OCI-LY1 (cell line): ENCODE results near the gene PFKL.
"Not testable (repeated sequence)": the region's sequence is repeated elsewhere in the genome, so short reads cannot be mapped to it uniquely, and the experiment has no call there.

Experiments
- H2AFZ ChIP-seq: fragments of 200-600 bp; sonication (generic), shearing (Covaris generic); 2 replicates; pipeline ENCODE4 v1.6.0; 2014; ENCODE audit warnings: antibody characterized with exemption, mild to moderate bottlenecking, low read length
- H3F3A ChIP-seq: fragments of 200-600 bp; sonication (generic), shearing (Covaris generic); 2 replicates; pipeline ENCODE4 v1.6.0; 2014; ENCODE audit warnings: mild to moderate bottlenecking, antibody characterized with exemption, low read length, moderate library complexity; ENCODE audit not compliant: insufficient read depth
- H3K27ac ChIP-seq: fragments of 200-600 bp; sonication (generic); 2 replicates; pipeline ENCODE4 v1.5.1; 2014; ENCODE audit warnings: low read length, mixed run types, mild to moderate bottlenecking, low read depth; ENCODE audit not compliant: poor library complexity, severe bottlenecking
- H3K27me3 ChIP-seq: fragments of 200-600 bp; sonication (generic); 2 replicates; pipeline ENCODE4 v1.6.0; 2014; ENCODE audit warnings: antibody characterized with exemption, mild to moderate bottlenecking, low read length, moderate library complexity; ENCODE audit not compliant: insufficient read depth
- H3K36me3 ChIP-seq: fragments of 200-600 bp; sonication (generic); 2 replicates; pipeline ENCODE4 v1.6.1; 2014; ENCODE audit warnings: mild to moderate bottlenecking, antibody characterized with exemption, low read length, moderate library complexity, mixed read lengths; ENCODE audit not compliant: insufficient read depth
- H3K4me1 ChIP-seq: fragments of 200-600 bp; sonication (generic); 2 replicates; pipeline ENCODE4 v1.5.1; 2014; ENCODE audit warnings: mild to moderate bottlenecking, low read length, moderate library complexity; ENCODE audit not compliant: insufficient read depth, severe bottlenecking
- H3K4me2 ChIP-seq: fragments of 200-600 bp; sonication (generic), shearing (Covaris generic); 2 replicates; pipeline ENCODE4 v1.6.1; 2014; ENCODE audit warnings: low read length
- H3K4me3 ChIP-seq: fragments of 200-600 bp; sonication (generic); 2 replicates; pipeline ENCODE4 v1.5.1; 2014; ENCODE audit warnings: low read length, low read depth, mild to moderate bottlenecking, mixed read lengths; ENCODE audit not compliant: poor library complexity, severe bottlenecking
- H3K79me2 ChIP-seq: fragments of 200-600 bp; shearing (Covaris generic); 2 replicates; pipeline ENCODE4 v1.6.1; 2016; ENCODE audit warnings: mixed run types, low read length, mixed read lengths; ENCODE audit not compliant: insufficient read depth
- H3K9ac ChIP-seq: fragments of 200-600 bp; sonication (generic), shearing (Covaris generic); 2 replicates; pipeline ENCODE4 v1.6.1; 2014; ENCODE audit warnings: mild to moderate bottlenecking, low read length, mixed read lengths
- H3K9me2 ChIP-seq: fragments of 200-600 bp; sonication (generic), shearing (Covaris generic); 2 replicates; pipeline ENCODE4 v1.6.1; 2014; ENCODE audit warnings: low read depth, mild to moderate bottlenecking, low read length, mixed read lengths
- H3K9me3 ChIP-seq: fragments of 200-600 bp; shearing (Covaris generic); 2 replicates; pipeline ENCODE4 v1.6.1; 2014; ENCODE audit warnings: low read length, mixed read lengths
- H4K20me1 ChIP-seq: fragments of 200-600 bp; sonication (generic), shearing (Covaris generic); 2 replicates; pipeline ENCODE4 v1.6.0; 2016; ENCODE audit warnings: mild to moderate bottlenecking, low read length; ENCODE audit not compliant: insufficient read depth
- CTCF ChIP-seq: fragments of 200-600 bp; sonication (generic), shearing (Covaris generic); IDR thresholded peaks from 2 replicates; pipeline ENCODE4 v1.5.1; 2017; ENCODE audit warnings: mild to moderate bottlenecking, antibody characterized with exemption, low read length, moderate library complexity, mixed read lengths
- EZH2 ChIP-seq: fragments of 200-600 bp; sonication (generic), shearing (Covaris generic); IDR thresholded peaks from 2 replicates; pipeline ENCODE4 v1.8.0; 2017; ENCODE audit warnings: borderline replicate concordance, mixed run types, mild to moderate bottlenecking, antibody characterized with exemption, low read length, moderate library complexity, mixed read lengths

The PFKL gene

GRCh38 chr21:44279354-44280260, 20.2 kb upstream of the PFKL start:
- no peak overlapping the region for H3K4me2 ChIP-seq
- TF ChIP-seq CTCF (no peak), EZH2 (no peak)
- H3F3A ChIP-seq, result no peaks in the 10 kb centered on the region
- no peaks in the 10 kb centered on the region for H3K9me3 ChIP-seq
- no peak overlapping the region for H3K4me3 ChIP-seq
- H3K27me3 ChIP-seq, result peaks cover 4% of the 10 kb centered on the region; the same call in 1 of the 2 replicates
- no peaks in the 10 kb centered on the region for H3K36me3 ChIP-seq
- H3K4me1 ChIP-seq, result no peaks in the 10 kb centered on the region
- H3K9ac ChIP-seq, result no peak overlapping the region
- no peak overlapping the region for H3K27ac ChIP-seq
- no peaks in the 10 kb centered on the region for H4K20me1 ChIP-seq
- H2AFZ ChIP-seq, result no peak overlapping the region
- no peaks in the 10 kb centered on the region for H3K9me2 ChIP-seq
- H3K79me2 ChIP-seq, result no peaks in the 10 kb centered on the region

DNA sequence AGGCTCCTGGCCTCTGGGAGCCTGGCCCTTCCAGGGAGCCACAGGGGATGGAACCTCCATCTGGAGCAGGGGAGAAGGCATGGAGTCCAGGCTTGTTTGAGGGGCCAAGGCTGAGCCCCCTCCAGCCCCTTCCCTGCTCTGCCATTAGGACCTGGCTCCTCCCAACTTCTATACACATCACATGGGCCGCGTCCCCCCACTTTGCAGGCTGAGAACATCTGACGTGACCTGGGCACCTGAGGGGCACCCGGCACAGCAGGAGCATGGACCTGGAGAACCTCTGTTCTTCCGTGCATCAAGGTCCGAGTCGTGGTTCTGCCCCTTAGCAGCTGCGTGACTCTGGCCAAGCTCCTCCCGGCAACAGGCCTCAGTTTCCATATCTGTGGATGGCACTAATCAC, 18.1 kb upstream of the PFKL start:
- H3K4me3 ChIP-seq, result no peak overlapping the region
- peaks cover 9% of the 10 kb centered on the region; the same call in 1 of the 2 replicates for H3K27me3 ChIP-seq
- H2AFZ ChIP-seq, result no peak overlapping the region
- H3K79me2 ChIP-seq, result no peaks in the 10 kb centered on the region
- no peaks in the 10 kb centered on the region for H3F3A ChIP-seq
- H3K4me1 ChIP-seq, result no peaks in the 10 kb centered on the region
- no peaks in the 10 kb centered on the region for H3K9me2 ChIP-seq
- no peaks in the 10 kb centered on the region for H3K9me3 ChIP-seq
- H4K20me1 ChIP-seq, result no peaks in the 10 kb centered on the region
- H3K36me3 ChIP-seq, result no peaks in the 10 kb centered on the region
- TF ChIP-seq CTCF (no peak), EZH2 (no peak)
- H3K4me2 ChIP-seq, result no peak overlapping the region
- no peak overlapping the region for H3K27ac ChIP-seq
- H3K9ac ChIP-seq, result no peak overlapping the region

DNA sequence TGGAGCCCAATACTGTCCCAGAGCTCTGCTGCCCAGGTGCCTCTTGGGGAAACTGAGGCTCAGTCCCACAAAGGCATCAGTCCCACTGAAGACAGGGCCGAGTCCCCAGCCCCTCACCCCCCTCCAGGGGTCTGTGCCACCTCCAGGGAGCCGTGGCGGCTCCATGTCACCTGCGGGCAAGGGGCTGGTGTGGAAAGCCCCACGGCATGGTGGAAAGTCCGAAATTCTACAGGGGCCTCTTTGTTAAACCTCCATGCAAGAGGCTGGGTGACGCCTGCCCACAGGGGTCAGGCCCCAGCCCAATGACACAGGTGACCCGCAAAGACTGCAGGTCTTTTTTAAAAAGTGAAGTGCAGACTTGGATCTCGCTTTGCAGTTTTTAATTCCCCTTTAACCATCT, 17.5 kb upstream of the PFKL start:
- H3K27ac ChIP-seq, result no peak overlapping the region
- no peaks in the 10 kb centered on the region for H3K9me3 ChIP-seq
- no peak overlapping the region for H3K4me2 ChIP-seq
- peaks cover 9% of the 10 kb centered on the region; the same call in 1 of the 2 replicates for H3K27me3 ChIP-seq
- H3K4me3 ChIP-seq, result no peak overlapping the region
- H3K4me1 ChIP-seq, result no peaks in the 10 kb centered on the region
- TF ChIP-seq EZH2, result no peak
- no peak for TF ChIP-seq CTCF
- no peaks in the 10 kb centered on the region for H3K36me3 ChIP-seq
- H3F3A ChIP-seq, result no peaks in the 10 kb centered on the region
- H2AFZ ChIP-seq, result no peak overlapping the region
- no peaks in the 10 kb centered on the region for H3K79me2 ChIP-seq
- no peak overlapping the region for H3K9ac ChIP-seq
- H3K9me2 ChIP-seq, result no peaks in the 10 kb centered on the region
- H4K20me1 ChIP-seq, result no peaks in the 10 kb centered on the region

- not testable (repeated sequence) for H2AFZ ChIP-seq, H3F3A ChIP-seq, H4K20me1 ChIP-seq, H3K4me3 ChIP-seq, H3K4me1 ChIP-seq, H3K27ac ChIP-seq, H3K9ac ChIP-seq, H3K9me3 ChIP-seq, H3K79me2 ChIP-seq, H3K9me2 ChIP-seq, H3K27me3 ChIP-seq, H3K4me2 ChIP-seq, H3K36me3 ChIP-seq
These were observed 16.6 kb upstream of the PFKL start for GRCh38 chr21:44283211-44283785.
